GM19397 (cell line): ENCODE measurements around the gene APOA1.

ENCODE experiments used
- ATAC-seq: cut with Tn5 transposase; IDR thresholded peaks from one replicate; pipeline ENCODE4 v1.9.1; 2021; ENCODE audit warnings: mild to moderate bottlenecking, moderate library complexity; ENCODE audit not compliant: unreplicated experiment

APOA1 gene

DNA sequence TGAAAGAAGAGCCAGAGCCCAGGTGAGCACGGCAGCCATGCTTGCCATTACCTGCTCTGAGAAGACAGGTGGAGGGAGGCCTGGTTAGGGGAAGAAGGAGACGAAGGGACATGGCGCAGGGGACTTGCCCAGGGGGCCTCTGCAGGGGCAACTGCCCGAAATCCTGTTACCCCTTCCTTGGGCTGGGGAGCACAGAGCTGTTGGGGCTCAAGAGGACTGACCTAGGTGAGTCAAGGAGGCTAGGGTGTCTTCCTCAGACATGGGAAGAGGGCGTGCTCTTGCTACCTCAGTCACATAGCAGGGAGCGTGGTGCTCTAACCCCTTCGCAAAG, 45.6 kb downstream of the APOA1 start, which contains the start of gene APOA5:
Gene APOA5, minus strand, starts transcription at position 67 of the 331 bp plus-strand sequence. Its CDS starts 19 bp downstream, at position 48.
- no peak for ATAC-seq

DNA sequence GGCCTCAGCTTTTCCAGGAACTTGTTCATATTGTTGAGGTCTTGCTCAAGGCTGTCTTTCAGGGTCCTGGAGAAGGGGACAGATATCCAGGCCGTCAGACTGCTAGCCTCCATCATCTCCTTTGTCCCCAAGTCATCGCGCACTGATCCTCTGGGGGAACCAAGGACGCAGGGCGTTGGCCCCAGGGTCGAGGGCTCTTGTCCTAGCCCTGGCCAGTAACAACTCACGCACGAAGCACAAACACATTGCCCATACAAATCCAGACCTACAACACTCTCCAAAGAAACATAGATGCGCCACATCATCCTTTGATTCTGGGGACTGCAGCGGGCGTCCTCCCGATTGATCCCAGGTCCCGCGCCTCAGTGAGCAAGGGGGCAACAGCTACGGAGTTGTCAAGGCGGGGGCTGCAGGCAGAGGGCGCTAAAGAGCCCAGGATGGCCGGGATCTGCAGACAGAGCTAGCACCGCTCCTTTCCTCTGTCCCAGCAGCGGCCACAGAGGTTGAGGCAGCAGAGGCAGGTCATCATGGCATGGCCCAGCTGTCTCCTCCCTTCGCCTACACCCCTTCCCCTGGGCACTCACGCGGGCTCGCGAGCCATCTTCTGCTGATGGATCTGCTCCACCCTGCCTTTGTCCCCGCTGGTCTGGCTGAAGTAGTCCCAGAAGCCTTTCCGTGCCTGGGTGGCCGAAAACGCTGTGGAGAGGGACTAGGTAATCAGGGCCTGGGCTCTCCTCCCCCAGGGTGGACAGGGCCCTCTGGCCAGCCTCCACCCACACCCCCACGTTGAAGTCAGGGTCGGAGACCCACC, 46.2 kb downstream of the APOA1 start:
- no peak for ATAC-seq

DNA sequence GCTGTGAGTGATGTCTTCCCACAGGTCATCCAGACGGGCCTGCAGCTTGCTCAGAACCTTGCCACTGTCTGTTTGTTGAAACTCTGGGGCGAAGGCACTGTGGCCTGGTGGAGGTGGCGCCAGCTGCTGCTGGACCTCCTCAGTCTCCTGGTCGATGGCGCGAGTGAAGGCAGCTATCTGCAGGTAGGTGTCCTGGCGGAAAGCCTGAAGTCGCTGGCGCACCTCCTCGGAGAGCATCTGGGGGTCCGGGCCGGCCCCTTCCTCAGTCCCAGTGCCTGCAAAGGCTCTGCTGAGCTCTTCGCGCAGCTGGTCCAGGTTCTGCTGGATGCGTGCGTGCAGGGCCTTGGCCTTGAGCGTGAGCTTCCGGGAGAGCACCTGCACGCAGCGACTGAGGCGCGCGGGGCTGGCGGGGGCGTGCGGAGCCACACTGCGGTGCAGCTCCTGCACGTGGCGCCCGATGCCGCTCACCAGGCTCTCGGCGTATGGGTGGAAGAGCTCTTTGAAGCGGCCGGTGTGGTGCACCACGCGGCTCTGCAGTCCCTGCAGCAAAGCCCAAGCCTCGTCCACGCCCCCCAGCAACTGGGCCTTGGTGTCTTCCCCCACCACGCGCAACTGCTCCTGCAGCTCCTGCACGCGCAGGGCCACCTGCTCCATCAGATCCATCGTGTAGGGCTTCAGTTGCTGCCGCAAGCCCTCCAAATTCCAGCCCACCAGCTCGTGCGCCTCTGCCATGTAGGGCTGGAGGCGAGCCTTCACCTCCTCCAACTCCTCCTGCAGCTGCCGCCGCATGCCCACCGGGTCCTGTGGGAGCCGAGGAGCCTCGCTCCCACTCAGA, 47.0 kb downstream of the APOA1 start:
- no peak for ATAC-seq

DNA sequence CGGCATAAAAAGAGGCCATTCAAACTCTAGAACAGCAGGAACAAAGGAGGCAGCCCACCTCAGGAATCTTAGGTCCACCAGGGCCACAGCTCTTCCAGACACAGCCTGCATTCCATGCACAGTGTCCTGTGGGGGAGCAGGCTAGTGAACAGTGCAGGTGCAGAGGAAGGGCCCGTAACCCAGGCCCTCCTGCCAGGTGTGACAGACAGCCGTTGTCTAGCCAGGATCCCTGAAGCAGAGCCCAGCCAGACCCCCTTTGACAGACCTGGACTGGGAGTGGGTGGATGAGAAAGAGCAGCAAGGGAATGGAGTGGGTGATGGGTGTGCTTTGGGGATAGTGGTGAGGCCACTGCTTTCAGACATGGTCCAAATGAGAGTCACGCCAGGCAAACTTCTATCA, 48.4 kb downstream of the APOA1 start:
- no peak for ATAC-seq

DNA sequence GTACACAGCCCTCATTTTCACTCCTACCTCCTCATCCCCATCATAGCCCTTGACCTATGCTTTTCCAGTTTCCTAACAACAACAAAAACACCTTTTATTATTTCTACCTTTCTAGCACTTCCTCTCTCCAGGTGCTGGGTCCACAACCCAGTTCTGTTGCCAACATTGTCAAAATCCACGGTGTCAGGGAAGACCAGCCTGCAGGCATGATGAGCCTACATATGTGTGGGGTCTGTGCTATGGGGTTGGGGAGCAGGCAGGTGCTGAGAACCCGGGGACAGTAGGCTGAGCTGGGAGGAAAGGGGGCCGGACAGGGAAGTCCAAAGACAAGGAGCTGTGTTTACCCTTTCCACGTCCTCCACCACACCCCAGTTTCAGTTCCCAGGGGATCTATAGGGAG, 48.9 kb downstream of the APOA1 start:
- no peak for ATAC-seq

DNA sequence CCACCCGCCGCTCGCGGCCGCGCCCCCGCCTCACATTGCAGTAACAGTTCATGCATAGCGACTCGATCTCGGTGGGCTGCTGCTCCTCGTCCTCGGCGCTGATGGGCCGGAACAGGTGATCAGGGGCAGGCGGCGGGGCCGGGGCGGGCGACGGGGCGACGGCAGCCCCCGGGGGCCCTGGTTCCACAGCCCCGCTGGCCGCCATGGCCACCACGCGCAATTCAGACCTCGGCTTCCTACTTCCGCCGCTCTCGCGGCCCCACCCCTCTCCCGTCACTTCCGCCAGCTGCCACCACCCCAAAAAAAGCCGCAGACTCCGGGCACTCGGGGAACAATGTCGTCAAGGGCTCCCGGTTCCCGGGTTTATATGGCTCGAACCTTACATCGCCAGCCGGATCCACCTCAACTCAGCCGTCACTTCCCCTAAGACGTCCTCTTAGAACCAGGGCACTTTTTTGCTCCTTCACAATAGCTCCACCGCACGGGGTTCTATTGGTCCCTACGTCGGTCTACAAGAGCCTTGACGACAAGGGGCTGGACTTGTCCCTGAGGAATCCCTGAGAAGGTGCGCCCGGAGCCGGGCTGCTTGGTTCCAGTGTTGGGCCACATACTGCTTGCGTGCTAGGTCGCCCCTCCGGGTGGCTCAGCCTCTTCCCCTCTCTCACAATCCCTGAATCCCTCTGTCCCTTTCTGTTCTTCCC, 49.5 kb downstream of the APOA1 start, which contains the start of gene ZPR1:
Gene ZPR1, minus strand, starts transcription at position 238 of the 701 bp plus-strand sequence. Its CDS starts 33 bp downstream, at position 205.
- peak; percentile 94 for ATAC-seq

DNA sequence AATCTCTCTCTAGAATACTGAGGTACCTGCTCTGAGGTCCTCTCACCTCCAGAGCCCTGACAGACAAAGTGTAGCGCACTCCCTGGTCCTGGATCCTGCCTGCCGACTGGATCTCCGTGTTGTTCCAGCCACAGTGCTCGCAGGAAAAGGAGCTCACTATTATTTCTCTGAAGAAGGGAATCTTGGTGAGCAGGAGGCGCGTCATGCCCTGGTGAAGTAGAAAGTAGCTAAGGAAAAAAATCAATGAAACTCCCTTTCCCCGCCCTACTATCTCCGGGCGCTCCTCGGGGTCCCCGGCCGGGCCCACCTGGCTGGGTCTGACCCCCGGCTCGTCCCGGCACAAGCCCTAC, 50.0 kb downstream of the APOA1 start:
- ATAC-seq, result no peak

DNA sequence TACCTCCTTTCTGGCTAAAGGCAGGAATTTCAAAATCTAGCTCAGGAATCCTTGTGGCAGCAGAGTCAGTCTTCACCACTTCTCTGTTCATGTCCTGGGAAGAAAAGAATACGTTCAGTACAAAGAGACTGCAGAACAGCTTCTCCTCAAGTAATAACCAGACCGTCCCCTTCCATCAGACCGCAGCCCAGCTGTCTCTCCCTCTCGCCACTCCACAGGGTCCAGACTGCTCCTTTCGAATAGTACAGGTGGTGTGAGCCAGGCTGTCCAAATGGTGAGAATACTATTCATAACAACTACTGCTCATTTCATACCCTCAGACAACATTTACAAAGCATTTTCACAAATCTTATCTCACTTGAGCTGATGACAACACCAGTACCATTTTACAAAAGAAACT, 50.5 kb downstream of the APOA1 start:
- no peak for ATAC-seq

DNA sequence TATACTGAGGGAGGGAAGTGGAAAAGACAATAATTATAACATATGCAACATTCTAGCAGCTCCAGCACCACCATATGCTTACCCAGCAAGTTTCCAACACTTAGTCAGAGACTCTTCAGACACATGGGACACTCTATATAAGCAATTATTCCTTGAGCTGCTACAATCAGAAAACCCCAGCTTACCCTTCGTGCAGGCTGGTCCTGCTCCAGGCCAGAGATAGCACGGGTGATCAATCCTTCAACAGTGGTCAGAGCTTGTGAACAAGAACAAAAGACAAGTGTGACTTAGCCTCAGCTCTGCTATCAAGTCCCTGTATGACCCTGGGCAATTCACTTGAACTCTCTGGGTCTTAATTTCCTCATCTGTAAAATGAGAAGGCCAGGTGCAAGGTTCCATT, 51.1 kb downstream of the APOA1 start:
- no peak for ATAC-seq
